Spleen (tissue), 7 donors: ENCODE measurements around the gene KLHDC4.

ENCODE experiments used
- POLR2A ChIP-seq, 3 donors: fragments of 450-650 bp; IDR thresholded peaks; one replicate each; pipeline ENCODE4 v1.5.1; 2017; ENCODE audit warnings: antibody characterized with exemption in 3 of 3, mild to moderate bottlenecking in 1 of 3
- POLR2AphosphoS5 ChIP-seq, 3 donors: sonication (generic); formaldehyde crosslinking; IDR thresholded peaks; one replicate each; pipeline ENCODE4 v1.5.1; 2017; ENCODE audit warnings: antibody characterized with exemption in 3 of 3
- TF ChIP-seq, protein P1 (sequence below), 11 experiments: fragments of 200-600 bp in 7 of 11; fragments of 450-650 bp in 4 of 11; sonication (generic) in 4 of 11; IDR thresholded peaks in 8 of 11; conservative IDR thresholded peaks in 3 of 11; 1 replicate in 7 of 11; 2 replicates in 4 of 11; pipeline versions ENCODE4 v1.4.0 to v1.8.0; 2016 to 2021; ENCODE audit warnings: antibody characterized with exemption in 11 of 11, inconsistent platforms in 4 of 11, mild to moderate bottlenecking in 1 of 11
- donor health status: DM: no; HTN: no; CAD: no; lungs with moderate emphysema.
- donor health status: DM: no; HTN: no; CAD: no.
- donor health status: DM: no; HTN: no; CAD: no.

DNA sequence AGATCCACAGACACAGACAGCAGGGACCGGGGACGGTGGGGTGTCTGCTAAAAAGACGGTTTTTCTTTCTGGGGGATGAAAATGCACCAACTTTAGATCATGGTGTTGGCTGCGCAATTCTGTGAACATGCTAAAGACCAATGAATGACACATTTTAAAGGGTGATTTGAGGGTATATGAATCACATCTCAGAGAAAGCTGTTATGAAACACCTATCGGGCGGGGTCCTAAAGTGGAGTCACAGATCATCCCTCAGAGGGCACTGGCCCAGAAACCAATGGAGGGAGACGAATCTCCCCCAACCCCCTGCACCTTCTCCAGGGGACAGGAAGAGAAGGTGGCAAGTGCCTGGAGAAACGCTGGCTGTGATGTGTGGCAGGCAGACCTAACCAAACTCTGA is 26.0 kb downstream of the KLHDC4 start:
- TF ChIP-seq, protein P1, sequence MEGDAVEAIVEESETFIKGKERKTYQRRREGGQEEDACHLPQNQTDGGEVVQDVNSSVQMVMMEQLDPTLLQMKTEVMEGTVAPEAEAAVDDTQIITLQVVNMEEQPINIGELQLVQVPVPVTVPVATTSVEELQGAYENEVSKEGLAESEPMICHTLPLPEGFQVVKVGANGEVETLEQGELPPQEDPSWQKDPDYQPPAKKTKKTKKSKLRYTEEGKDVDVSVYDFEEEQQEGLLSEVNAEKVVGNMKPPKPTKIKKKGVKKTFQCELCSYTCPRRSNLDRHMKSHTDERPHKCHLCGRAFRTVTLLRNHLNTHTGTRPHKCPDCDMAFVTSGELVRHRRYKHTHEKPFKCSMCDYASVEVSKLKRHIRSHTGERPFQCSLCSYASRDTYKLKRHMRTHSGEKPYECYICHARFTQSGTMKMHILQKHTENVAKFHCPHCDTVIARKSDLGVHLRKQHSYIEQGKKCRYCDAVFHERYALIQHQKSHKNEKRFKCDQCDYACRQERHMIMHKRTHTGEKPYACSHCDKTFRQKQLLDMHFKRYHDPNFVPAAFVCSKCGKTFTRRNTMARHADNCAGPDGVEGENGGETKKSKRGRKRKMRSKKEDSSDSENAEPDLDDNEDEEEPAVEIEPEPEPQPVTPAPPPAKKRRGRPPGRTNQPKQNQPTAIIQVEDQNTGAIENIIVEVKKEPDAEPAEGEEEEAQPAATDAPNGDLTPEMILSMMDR (IDR thresholded peaks at IDR 0.05 in 8 of 11, conservative IDR thresholded peaks at IDR 0.05 in 3 of 11): no peak
- TF ChIP-seq POLR2A (IDR thresholded peaks at IDR 0.05) (no peak), POLR2AphosphoS5 (IDR thresholded peaks at IDR 0.05) (no peak)
